GM18858 (cell line): ENCODE results near the gene VPS26C.
A peak's percentile ranks its signal among the peaks of the same experiment; 100 is the strongest.

Experiments used
- ATAC-seq: cut with Tn5 transposase; IDR thresholded peaks from one replicate; pipeline ENCODE4 v1.9.1; 2021; ENCODE audit not compliant: unreplicated experiment

The VPS26C gene

GRCh38 chr21:37266515-37267221 is 466 bp downstream of the VPS26C start:
- no peak for ATAC-seq

DNA sequence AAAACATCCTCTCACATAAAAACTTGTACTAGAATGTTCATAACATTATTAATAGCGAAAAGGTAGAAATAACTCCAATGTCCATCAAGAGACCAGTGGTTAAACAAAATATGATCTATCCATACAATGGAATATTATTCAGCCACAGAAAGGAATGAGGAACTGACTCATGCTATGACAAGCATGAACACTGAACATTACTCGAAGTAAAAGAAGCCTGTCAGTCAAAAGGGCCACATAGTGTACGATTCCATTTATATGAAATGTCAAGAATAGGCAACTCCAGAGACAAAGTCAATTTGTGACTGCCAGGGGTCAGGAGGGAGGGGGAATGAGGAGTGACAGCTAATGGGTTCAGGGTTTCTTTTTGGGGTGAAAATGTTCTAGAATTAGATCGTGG is 2.3 kb downstream of the VPS26C start:
- no peak for ATAC-seq

DNA sequence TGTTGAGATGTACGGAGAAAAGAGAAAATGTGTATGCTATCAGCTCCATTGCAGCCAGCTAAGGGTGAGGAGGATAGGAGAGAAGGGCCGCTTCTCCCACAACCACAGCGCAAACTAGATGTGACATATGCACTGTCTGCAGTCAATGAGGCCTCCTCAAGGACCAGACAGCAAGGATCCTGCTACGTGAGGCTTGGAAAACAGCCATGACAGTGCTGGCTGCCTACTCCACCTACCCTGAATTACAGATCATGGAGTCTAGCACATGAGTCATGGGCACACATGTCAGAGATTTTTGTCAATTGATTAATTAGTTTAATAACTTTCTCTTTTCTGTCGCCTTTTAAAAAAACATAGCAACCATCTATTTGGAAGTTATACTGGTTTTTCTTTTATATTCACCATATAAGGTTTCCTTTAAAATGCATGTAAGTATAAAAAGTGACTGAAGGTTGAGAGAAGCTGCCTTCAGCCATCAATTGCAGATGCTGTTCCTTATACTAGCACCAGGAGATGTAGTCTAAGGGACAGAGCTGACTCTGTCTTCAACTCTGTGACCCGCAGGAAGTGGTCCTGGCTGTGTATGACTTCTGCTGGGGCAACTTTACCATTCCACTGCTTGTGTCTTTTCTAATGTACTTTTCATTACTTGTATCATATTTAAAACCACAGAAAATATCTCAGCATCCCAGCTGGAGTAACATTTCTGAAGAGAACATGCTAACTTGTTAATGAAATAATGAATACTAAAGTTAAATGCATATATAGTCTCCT is 3.1 kb downstream of the VPS26C start:
- no peak for ATAC-seq

DNA sequence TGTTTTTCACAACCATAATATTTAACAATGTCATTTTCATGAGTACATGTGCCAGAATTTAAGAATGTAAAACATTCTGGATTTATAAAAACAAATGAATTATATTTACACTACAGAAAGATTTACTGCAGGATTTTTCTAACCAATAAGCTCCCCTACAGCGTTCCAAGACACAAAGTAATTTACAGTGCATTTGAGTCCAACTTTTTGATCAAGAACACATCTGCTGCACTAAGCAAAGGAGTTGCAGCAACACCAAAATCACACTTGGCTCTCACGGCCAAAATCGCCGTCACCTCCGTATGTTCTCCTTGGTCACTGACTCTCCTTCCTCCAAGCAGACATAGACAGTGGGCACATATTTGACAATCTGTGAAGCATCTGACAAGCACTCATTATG is 7.7 kb downstream of the VPS26C start:
- ATAC-seq, result no peak

- ATAC-seq, result peak; percentile 53
Observed at GRCh38 chr21:37257967-37258877, 8.9 kb downstream of the VPS26C start.

GRCh38 chr21:37257511-37257966 is 9.6 kb downstream of the VPS26C start:
- ATAC-seq, result peak; percentile 31

DNA sequence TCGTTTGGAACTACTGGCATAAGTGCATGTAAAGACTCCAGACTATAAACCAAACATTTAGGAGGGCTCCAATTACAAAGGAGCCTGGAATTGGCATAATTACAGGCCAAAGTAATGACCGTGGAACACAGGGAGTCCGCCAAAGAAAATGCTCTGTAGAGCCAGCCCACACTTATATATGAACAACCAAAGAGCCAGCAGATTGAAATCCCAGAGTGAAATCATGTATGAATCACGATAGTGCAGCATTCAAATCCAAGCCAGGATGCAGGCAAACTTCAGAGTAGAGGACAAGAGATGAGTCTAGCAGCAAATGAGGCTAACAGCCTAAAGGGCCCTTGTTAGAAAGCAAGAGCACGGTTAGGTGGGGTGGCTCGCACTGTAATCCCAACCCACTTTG is 13.1 kb downstream of the VPS26C start:
- ATAC-seq, result no peak

DNA sequence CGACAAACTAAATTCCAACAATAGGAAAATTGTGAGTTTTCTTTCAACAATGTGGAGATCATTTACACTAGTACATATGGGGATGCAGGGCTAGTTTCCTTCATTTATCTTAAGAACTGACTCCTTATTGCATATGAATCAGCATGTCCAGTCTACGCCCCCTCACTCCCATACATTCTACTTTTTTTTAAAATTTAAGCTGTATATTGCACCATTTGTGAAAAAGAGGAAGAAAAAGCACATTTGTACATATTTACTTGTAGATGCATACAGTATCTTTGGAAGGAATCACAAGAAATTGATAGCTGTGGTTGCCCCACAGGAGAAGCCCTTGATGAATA is 15.9 kb downstream of the VPS26C start:
- ATAC-seq, result no peak

DNA sequence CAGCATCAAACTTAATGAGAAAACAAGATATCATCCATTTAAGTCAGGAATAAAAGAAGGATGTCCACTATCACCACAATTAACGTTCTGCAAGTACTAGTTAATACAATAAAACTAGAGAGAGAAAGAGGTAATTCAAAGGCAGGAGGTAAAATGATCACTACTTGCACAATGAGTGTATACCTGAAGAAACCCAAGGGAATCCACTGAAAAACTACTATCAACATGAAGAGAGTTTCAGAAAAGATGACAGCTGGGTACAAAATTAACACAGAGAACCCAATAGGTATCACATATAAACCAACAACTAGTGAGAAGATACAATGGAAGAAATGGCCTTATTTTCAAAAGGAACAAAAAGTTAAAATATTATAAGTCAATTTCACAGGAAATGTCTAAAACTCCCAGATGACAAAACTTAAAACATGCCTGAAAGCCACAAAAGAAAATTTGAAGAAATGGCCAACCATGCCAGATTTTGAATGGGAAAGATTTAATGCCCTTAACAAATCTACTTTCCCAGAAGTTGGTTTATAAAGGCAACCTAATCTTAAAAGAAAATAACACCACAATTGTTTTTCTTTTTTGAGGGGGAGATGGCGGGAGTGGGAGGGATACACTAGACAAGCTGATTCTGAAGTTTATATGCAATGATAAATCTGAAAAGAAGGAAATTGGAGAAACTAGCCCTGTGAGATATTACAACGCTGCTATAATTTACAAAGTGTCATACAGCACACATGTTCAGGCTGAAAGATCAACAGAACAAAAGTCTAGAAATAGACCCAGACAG is 17.8 kb downstream of the VPS26C start:
- no peak for ATAC-seq

GRCh38 chr21:37248298-37248697 is 18.8 kb downstream of the VPS26C start:
- ATAC-seq, result no peak

DNA sequence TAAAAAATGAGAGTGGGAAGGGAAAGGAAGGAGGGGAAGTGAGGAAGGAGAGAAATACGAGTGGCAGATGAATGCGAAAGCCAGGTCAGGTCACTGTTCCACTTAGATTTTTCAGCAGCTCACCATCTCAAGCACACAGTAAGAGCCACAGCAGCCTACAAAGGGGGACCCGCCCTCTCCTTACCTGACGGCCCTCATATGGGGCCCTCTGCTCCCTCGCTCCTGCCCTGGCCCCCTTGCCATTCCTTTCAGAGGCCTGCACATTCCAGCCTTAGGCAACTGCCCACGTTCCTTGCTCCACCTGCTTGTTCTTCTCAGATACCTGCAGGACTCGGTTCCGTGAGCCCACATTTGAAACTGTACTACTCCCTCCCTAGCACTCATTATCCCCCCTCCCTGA is 22.0 kb downstream of the VPS26C start:
- no peak for ATAC-seq

DNA sequence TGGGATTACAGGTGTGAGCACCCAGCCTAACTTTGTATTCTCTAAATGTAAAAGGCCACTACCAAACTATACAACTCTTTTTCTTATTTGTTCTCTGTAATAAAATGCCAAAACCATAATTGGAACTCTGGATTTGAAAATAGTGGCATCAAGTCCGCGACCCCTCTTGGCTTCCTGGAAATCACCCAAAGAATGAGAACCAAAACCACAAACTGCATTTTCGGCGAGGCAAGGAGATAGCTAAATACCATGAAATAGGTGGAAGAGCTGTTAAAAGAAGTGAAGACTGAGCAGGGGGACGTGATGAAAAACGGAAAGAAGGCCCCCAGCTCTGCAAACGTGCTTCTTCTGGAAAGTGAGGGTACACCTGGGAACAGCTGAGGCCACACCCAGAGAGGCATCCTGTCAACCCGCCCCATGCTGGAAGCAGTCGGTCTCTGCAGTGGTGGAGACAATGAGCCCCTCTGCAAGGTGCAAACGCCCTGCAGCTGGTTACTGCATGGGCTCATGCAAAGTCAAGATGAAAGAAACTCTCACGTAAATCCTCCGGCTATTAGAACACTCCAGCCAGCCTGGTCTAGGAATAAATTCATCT is 22.5 kb downstream of the VPS26C start:
- no peak for ATAC-seq

DNA sequence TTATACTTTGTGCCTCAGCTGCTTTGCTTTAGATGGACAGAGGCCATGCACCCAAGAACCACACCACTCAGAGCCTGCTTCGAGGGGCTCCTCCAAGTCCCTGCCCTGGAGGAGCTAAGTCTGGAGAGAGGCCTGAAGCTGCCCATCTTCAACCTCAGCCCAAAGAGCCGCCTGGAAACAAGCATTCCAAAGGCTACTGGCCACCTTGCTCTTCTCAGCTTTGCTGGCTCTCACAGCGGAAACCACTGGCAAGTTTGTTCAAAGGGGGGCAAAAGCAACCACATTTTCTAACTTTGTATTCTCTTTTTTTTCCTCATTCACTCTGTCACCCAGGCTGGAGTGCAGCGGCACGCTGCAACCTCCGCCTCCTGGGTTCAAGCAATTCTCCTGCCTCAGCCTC is 23.2 kb downstream of the VPS26C start:
- no peak for ATAC-seq

DNA sequence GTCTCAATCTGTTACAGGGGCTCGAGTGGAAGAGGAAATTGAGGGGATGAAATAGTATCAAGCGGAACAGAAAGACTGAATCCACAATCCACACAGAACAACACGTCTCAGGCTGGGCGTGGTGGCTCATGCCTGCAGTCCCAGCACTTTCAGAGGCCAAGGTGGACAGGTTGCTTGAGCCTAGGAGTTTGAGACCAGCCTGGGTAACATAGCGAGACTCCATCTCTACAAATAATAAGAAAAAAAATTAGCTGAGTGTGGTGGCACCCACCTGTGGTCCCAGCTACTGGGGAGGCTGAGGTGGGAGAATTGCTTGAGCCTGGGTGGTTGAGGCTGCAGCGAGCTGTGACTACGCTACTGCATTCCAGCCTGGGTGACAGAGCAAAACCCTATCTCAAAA is 25.7 kb downstream of the VPS26C start:
- no peak for ATAC-seq

DNA sequence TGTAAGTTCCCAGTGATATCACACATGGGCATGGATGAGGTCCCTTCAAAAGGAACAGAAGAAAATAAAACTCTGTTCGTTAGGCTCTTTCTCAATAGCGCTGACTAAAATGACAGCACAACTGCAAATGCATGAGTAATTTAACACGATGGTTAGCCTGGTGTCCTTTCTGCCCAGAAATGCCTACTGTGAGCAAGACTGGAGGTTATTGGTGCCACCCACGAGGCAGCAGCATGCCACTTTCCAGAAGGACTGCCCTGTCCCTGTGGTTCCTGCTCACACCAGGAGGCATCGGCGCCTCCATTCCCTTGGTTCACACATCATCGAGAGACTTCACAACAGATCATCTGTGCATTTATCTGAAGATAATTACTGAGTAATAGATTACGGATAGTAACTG is 26.2 kb downstream of the VPS26C start:
- no peak for ATAC-seq

DNA sequence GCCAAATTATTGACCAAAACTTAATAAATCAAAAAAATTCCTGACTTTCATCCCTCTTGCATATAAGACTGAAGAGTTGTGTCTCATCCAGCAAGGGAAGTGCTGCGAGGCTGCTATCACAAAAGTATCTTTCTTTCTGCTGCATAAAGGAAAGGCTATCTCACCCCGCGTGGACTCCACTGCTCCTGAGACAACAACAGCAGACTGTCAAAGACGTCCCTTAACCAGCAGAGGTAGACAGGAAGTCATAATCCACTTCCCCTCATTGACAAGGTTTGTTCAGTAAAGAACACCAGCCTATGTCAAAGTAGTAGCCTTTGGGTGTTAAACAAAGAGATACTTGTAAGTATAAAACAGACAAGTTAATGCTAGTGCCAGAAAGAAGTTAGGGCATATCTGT is 29.4 kb downstream of the VPS26C start:
- no peak for ATAC-seq

DNA sequence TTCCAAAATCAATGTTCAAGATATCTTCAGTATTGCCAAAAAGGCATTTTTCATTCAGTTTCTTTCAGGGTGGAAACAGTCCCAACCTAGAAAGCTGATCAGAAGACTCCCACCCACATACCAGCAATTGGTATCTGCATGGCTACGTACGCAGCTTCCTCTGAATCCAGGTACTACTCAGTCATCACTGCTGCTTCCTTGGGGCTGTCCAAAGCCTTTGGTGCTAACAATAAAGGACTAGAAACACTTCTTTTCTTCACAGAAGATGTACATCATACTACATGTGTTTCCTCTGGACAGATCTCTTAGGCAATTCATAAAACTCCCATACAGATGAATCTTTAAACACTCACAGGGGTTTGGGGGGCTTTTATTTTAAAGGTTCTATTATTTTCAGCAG is 29.8 kb downstream of the VPS26C start:
- no peak for ATAC-seq

- ATAC-seq, result no peak
Observed at GRCh38 chr21:37233551-37234146, 33.5 kb downstream of the VPS26C start.

DNA sequence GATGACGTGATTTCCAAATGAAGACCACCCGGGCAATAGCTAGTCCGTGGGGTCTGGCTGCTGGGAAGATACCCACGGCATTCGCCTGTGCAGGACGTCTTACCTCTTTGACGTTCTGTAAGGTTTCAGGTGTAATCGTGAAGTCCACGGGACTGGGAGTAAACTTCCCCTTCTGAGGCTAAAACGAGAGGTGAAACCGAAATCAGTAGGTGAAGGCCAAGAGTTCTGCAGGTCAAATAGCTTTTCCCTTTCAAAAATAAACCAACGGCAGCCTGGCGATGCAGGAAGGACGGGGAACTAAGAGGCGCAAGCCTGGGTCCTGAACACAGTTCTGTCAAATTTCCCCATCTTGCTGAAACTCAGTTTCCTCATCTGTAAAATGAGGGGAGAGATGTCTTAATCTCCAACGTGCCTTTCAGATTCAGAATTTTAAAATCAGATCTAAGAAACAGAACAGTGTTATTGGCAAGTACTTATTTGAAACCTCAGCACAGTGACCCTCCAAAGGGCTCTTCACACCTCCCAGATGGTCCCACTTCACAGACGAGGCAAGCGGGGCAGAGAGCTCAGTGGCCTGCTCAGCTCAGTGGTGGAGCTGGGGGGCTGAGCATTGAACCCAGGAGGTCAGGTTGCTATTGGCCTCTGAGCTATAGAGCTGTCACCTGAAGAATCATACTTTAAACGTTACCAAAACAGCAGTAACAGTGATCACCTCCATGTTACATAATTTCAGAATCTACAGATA is 34.7 kb downstream of the VPS26C start:
- no peak for ATAC-seq
